ENCODE results near the gene GOPC.
"Not testable (repeated sequence)": the region's sequence is repeated elsewhere in the genome, so short reads cannot be mapped to it uniquely, and the experiment has no call there.

GOPC gene

GRCh38 chr6:117518870-117519269, 83.4 kb downstream of the GOPC start:
- no peak for DNase-seq (ENCODE audit: low read depth in 4 of 4, low spot score in 1 of 4)

- DNase-seq (ENCODE audit: low read depth in 4 of 4, low spot score in 1 of 4), result not testable (repeated sequence)
Measured at GRCh38 chr6:117517995-117518394, 84.3 kb downstream of the GOPC start.

DNA sequence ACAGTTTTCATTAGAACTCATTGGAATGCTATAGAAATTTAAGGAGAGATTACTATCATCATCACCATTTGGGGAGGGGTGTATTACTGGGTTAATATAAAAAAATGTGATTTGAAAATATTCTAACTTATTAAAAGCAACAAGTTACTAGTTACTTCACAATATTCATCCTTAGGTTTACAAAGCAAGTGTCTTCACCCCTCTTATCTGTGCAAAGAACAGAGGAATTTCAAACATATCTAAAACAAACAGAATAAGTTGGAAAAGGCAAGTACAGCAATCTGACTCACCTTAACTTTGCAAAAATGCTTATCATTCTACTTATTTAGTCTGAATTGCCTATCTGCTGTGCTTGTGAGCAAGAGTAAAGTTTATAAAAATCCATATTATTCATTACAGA, 87.0 kb downstream of the GOPC start:
- no peak for DNase-seq (ENCODE audit: low read depth in 4 of 4, low spot score in 1 of 4)

DNA sequence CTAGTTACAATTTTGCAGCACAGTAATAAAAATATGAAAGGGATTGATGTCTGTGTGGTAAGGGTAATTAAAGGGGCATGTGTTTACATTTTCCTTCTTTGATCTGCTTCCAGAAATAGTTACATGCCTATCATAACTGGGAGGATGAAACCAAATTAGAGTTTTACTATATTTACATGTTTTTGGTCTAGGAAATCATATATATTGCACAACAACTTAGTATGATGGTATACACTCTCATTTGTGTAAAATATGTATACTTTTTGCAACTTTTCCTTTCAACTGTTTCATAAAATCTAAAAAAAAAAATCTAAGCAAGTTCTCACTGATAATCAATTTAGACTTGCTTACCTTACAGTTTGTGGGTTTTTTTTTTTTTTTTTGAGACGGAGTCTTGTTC, 87.7 kb downstream of the GOPC start:
- no peak for DNase-seq (ENCODE audit: low read depth in 4 of 4, low spot score in 1 of 4)

DNA sequence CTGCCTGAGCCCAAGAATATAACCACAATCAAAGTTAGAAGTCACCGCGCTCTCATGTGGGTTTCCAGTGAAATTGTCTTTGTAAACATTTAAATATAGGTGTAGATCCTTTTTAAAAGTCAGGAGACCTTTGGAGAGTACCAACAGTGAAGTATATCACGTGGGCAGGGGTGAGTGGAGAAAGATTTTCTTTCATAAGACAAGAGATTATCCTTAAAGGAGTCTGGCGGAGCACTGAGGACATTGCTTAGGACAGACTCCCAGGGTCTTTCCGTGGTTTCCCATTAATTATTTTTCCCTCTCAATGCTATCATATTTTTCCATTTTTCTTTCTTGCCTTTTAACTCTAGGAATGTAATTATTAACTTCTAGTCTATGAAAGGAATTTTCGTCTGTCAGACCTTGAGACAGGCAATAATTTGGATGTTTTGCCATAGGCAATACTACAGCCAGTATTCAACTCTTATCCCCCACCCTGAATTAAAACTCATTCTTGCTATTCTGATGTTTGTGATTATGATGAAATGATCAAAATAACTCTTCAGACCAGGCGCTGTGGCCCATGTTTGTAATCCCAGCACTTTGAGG, 88.4 kb downstream of the GOPC start:
- DNase-seq (ENCODE audit: low read depth in 4 of 4, low spot score in 1 of 4), result no peak

- no peak for DNase-seq (ENCODE audit: low read depth in 4 of 4, low spot score in 1 of 4)
Measured at GRCh38 chr6:117512987-117513573, 89.2 kb downstream of the GOPC start.

- DNase-seq (ENCODE audit: low read depth in 4 of 4, low spot score in 1 of 4), result no peak
Measured at GRCh38 chr6:117512056-117512828, 90.1 kb downstream of the GOPC start.

Data from stimulated activated CD4-positive, alpha-beta T cell treated with anti-CD3 and anti-CD28 coated beads, Interleukin-1b, Interleukin-23, amount 100 ng/mL, for 24 hours (primary cell).